Hepatocyte (in vitro differentiated cells): ENCODE data around the gene PAOX. TPM values are rescaled to one million over a fixed set of nuclear protein-coding genes. Genes with fewer than 3 reads are reported as not detected.

Source experiments
- DNase-seq: peaks from one replicate; pipeline ENCODE4 v3.0.0-alpha.2; 2016; ENCODE audit warnings: low spot score
- H2AFZ ChIP-seq: fragments of 200-600 bp; sonication (generic); 2 replicates; pipeline ENCODE4 v1.6.0; 2016; ENCODE audit warnings: antibody characterized with exemption, mild to moderate bottlenecking
- H3K27ac ChIP-seq: fragments of 200-600 bp; sonication (generic); 2 replicates; pipeline ENCODE4 v1.5.1; 2016; ENCODE audit warnings: mild to moderate bottlenecking
- H3K27me3 ChIP-seq: fragments of 200-600 bp; sonication (generic); 2 replicates; pipeline ENCODE4 v1.6.1; 2016
- H3K36me3 ChIP-seq: fragments of 200-600 bp; sonication (generic); replicated peaks from 2 replicates; pipeline ENCODE4 v1.5.1; 2016; ENCODE audit warnings: low read depth; ENCODE audit not compliant: insufficient read depth
- H3K4me1 ChIP-seq: fragments of 200-600 bp; sonication (generic); 2 replicates; pipeline ENCODE4 v1.5.1; 2016; ENCODE audit warnings: mild to moderate bottlenecking, moderate library complexity; ENCODE audit not compliant: insufficient read depth
- H3K4me2 ChIP-seq: fragments of 200-600 bp; sonication (generic); 2 replicates; pipeline ENCODE4 v1.6.0; 2016
- H3K4me3 ChIP-seq: fragments of 200-600 bp; sonication (generic); 2 replicates; pipeline ENCODE4 v1.5.1; 2016; ENCODE audit warnings: mild to moderate bottlenecking
- H3K79me2 ChIP-seq: fragments of 200-600 bp; sonication (generic); 2 replicates; pipeline ENCODE4 v1.6.0; 2017; ENCODE audit warnings: mild to moderate bottlenecking
- H3K9me2 ChIP-seq: fragments of 200-600 bp; sonication (generic); replicated peaks from 2 replicates; pipeline ENCODE4 v1.6.0; 2017; ENCODE audit warnings: mild to moderate bottlenecking; ENCODE audit not compliant: insufficient read depth
- H3K9me3 ChIP-seq: fragments of 200-600 bp; sonication (generic); 2 replicates; pipeline ENCODE4 v1.5.1; 2016; ENCODE audit warnings: low read depth, mild to moderate bottlenecking
- H4K20me1 ChIP-seq: fragments of 200-600 bp; sonication (generic); 2 replicates; pipeline ENCODE4 v1.6.0; 2016; ENCODE audit warnings: mild to moderate bottlenecking; ENCODE audit not compliant: insufficient read depth, poor library complexity, severe bottlenecking
- EZH2 ChIP-seq: fragments of 200-600 bp; sonication (generic); IDR thresholded peaks from 2 replicates; pipeline ENCODE4 v1.6.1; 2016; ENCODE audit warnings: antibody characterized with exemption, mild to moderate bottlenecking, borderline replicate concordance
- EZH2phosphoT487 ChIP-seq: fragments of 200-600 bp; sonication (generic); IDR thresholded peaks from one replicate; pipeline ENCODE4 v1.6.1; 2018; ENCODE audit warnings: antibody characterized with exemption, mild to moderate bottlenecking, low read depth, moderate library complexity; ENCODE audit not compliant: unreplicated experiment, severe bottlenecking
- WGBS: methylation state at CpG from one replicate; pipeline ENCODE4 v1.1.6; 2016; ENCODE audit warnings: low lambda C conversion rate; ENCODE audit errors: missing lambda C conversion rate; 5-methylcytosine and 5-hydroxymethylcytosine counted together
- polyA plus RNA-seq: library from polyadenylated mRNA; unstranded; fragments of >200 nt; fragmentation: Nextera tagmentation; extraction: Ambion mirVana; gene quantifications from 2 replicates; pipeline ENCODE4 v1.2.1, GENCODE V29; 2016
- total RNA-seq: library from RNA; depleted of rRNA; stranded (reverse); fragments of >200 nt; gene quantifications from 2 replicates; pipeline ENCODE4 v1.2.3, GENCODE V29; 2014
- TF ChIP-seq, protein P1 (sequence below): fragments of 200-600 bp; sonication (generic); IDR thresholded peaks from 2 replicates; pipeline ENCODE4 v1.5.1; 2016; ENCODE audit warnings: antibody characterized with exemption, mild to moderate bottlenecking; ENCODE audit not compliant: poor library complexity

The PAOX gene
- total and polyA plus RNA-seq, 2 experiments from 2014 or later, result 11.5 to 19.6 TPM

- Histone ChIP-seq H3K27me3 (no peaks in the 10 kb centered on the region), H3K9me2 (no peaks in the 10 kb centered on the region), H4K20me1 (no peaks in the 10 kb centered on the region), H3K27ac (no peak overlapping the region), H3K4me2 (no peak overlapping the region), H2AFZ (no peak overlapping the region), H3K79me2 (peaks cover 44% of the 10 kb centered on the region), H3K4me3 (no peak overlapping the region), H3K9me3 (no peaks in the 10 kb centered on the region), H3K4me1 (peaks cover 8% of the 10 kb centered on the region), H3K36me3 (no peaks in the 10 kb centered on the region)
- no peak for DNase-seq
- TF ChIP-seq, protein P1, sequence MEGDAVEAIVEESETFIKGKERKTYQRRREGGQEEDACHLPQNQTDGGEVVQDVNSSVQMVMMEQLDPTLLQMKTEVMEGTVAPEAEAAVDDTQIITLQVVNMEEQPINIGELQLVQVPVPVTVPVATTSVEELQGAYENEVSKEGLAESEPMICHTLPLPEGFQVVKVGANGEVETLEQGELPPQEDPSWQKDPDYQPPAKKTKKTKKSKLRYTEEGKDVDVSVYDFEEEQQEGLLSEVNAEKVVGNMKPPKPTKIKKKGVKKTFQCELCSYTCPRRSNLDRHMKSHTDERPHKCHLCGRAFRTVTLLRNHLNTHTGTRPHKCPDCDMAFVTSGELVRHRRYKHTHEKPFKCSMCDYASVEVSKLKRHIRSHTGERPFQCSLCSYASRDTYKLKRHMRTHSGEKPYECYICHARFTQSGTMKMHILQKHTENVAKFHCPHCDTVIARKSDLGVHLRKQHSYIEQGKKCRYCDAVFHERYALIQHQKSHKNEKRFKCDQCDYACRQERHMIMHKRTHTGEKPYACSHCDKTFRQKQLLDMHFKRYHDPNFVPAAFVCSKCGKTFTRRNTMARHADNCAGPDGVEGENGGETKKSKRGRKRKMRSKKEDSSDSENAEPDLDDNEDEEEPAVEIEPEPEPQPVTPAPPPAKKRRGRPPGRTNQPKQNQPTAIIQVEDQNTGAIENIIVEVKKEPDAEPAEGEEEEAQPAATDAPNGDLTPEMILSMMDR, result no peak
- TF ChIP-seq EZH2phosphoT487 (no peak), EZH2 (no peak)
- 99% methylated on average over 19 of the region's 19 CpGs for WGBS
Measured at GRCh38 chr10:133396035-133396624, 17.1 kb downstream of the PAOX start.

DNA sequence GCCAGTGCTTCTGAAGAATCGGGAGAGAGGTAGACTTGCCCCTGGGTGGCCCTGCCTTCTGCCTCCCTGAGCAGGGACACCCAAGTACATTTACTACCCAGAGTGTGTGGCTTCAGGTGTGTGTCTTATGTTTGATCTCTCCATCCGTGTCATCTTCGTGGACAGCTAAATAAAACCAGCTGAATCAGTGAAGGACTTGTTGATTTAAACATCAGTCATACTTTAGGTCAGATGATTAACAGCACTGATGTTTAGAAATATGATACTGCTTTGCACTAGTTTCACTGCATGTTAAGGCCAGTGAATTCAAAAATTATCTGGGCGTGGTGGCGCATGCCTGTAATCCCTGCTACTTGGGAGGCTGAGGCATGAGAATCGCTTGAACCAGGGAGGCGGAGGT, 18.9 kb downstream of the PAOX start:
- H3K4me1 ChIP-seq, result peaks cover 8% of the 10 kb centered on the region
- no peak overlapping the region for H3K4me3 ChIP-seq
- H3K79me2 ChIP-seq, result peaks cover 44% of the 10 kb centered on the region
- H3K27ac ChIP-seq, result no peak overlapping the region
- no peak for DNase-seq
- H3K9me3 ChIP-seq, result no peaks in the 10 kb centered on the region
- H3K36me3 ChIP-seq, result no peaks in the 10 kb centered on the region
- TF ChIP-seq, protein P1, result no peak
- TF ChIP-seq EZH2phosphoT487 (no peak), EZH2 (no peak)
- H3K9me2 ChIP-seq, result no peaks in the 10 kb centered on the region
- no peak overlapping the region for H3K4me2 ChIP-seq
- WGBS, result 96% methylated on average over 7 of the region's 7 CpGs
- H4K20me1 ChIP-seq, result no peaks in the 10 kb centered on the region
- no peak overlapping the region for H2AFZ ChIP-seq
- H3K27me3 ChIP-seq, result no peaks in the 10 kb centered on the region

- peaks cover 47% of the 10 kb centered on the region for H3K79me2 ChIP-seq
- no peak overlapping the region for H3K27ac ChIP-seq
- H3K9me2 ChIP-seq, result no peaks in the 10 kb centered on the region
- H2AFZ ChIP-seq, result no peak overlapping the region
- TF ChIP-seq EZH2 (no peak), EZH2phosphoT487 (no peak)
- TF ChIP-seq, protein P1, result no peak
- 99% methylated on average over 18 of the region's 19 CpGs for WGBS
- no peak for DNase-seq
- H3K4me3 ChIP-seq, result no peak overlapping the region
- peaks cover 8% of the 10 kb centered on the region for H3K4me1 ChIP-seq
- no peaks in the 10 kb centered on the region for H3K9me3 ChIP-seq
- no peaks in the 10 kb centered on the region for H3K36me3 ChIP-seq
- no peak overlapping the region for H3K4me2 ChIP-seq
- no peaks in the 10 kb centered on the region for H3K27me3 ChIP-seq
- no peaks in the 10 kb centered on the region for H4K20me1 ChIP-seq
Measured at GRCh38 chr10:133399123-133399601, 20.1 kb downstream of the PAOX start.
